ENCODE measurements around the gene ZNF526. TPM values are rescaled to one million over a fixed set of nuclear protein-coding genes. Genes with fewer than 3 reads are reported as not detected.

ZNF526 gene
- total RNA-seq, 1 experiment from 2014 or later: 13.1 TPM

- Histone ChIP-seq H3K27ac (ENCODE audit: low read depth, low read length) (no peak overlapping the region), H3K9me2 (ENCODE audit: insufficient read depth) (no peaks in the 10 kb centered on the region), H3K4me3 (replicated peaks in 1 of 2; ENCODE audit: low read depth in 1 of 2, low read length in 2 of 2) (no peak overlapping the region), H3K79me2 (ENCODE audit: insufficient read depth, low read length) (peaks cover 73% of the 10 kb centered on the region), H3K9ac (ENCODE audit: low read length) (0 out of 2 replicates have a peak overlapping the region, but pooled peaks have one; percentile 10), H4K20me1 (ENCODE audit: insufficient read depth) (no peaks in the 10 kb centered on the region), H3K4me1 (ENCODE audit: control insufficient read depth in 1 of 2, insufficient read depth in 2 of 2, low read length in 2 of 2) (peaks cover 17 to 33% of the 10 kb centered on the region in 2 experiments), H3K9me3 (ENCODE audit: control insufficient read depth in 1 of 2, insufficient read depth in 1 of 2, low read depth in 1 of 2, low read length in 2 of 2) (no peaks in the 10 kb centered on the region), H3K4me2 (ENCODE audit: low read length) (no peak overlapping the region), H3K36me3 (ENCODE audit: control insufficient read depth in 1 of 2, insufficient read depth in 2 of 2, low read length in 2 of 2) (peaks cover 35% of the 10 kb centered on the region in 2 experiments), H3K27me3 (ENCODE audit: insufficient read depth, low read length) (no peaks in the 10 kb centered on the region), H2AFZ (ENCODE audit: low read depth, low read length, poor library complexity, severe bottlenecking) (no peak overlapping the region)
- ChIA-PET RAD21 (ENCODE audit: low non-redundant PET in 1 of 2, low total read pairs in 2 of 2, uncharacterized antibody in 2 of 2, unreplicated experiment in 2 of 2) (no interaction called here), POLR2A (no interaction called here), CTCF (no interaction called here)
- DNase-seq (ENCODE audit: low read depth, low spot score) (no peak), ATAC-seq (no peak)
- TF ChIP-seq ZBTB33 (IDR thresholded peaks at IDR 0.05; ENCODE audit: extremely low read depth, insufficient replicate concordance, low read length) (no peak), YY1 (IDR thresholded peaks at IDR 0.05; ENCODE audit: extremely low read depth, insufficient replicate concordance, low read depth, low read length) (no peak)
- intact Hi-C loops (cut with micrococcal nuclease): no loop called here
- no TSS peak for BruUV-seq (replicated peaks)
Observed at GRCh38 chr19:42214810-42215485, 5.2 kb upstream of the ZNF526 start.

GRCh38 chr19:42216653-42217519 lies 3.2 kb upstream of the ZNF526 start:
- ChIA-PET CTCF (interaction anchor here (0.9 to 1.2 kb wide), 2 partner anchors 26 to 63 kb away, joined by 3 to 4 read pairs; no protein-coding TSS in a partner anchor), POLR2A (interaction anchor here (0.9 to 1.0 kb wide), 2 partner anchors 9 to 26 kb away, joined by 4 to 5 read pairs; partner anchors contain the start of gene GSK3A), RAD21 (ENCODE audit: low non-redundant PET in 1 of 2, low total read pairs in 2 of 2, uncharacterized antibody in 2 of 2, unreplicated experiment in 2 of 2) (no interaction called here)
- Histone ChIP-seq H2AFZ (ENCODE audit: low read depth, low read length, poor library complexity, severe bottlenecking) (no peak overlapping the region), H3K9ac (ENCODE audit: low read length) (peak overlapping the region; percentile 90), H3K9me2 (ENCODE audit: insufficient read depth) (no peaks in the 10 kb centered on the region), H3K9me3 (ENCODE audit: control insufficient read depth in 1 of 2, insufficient read depth in 1 of 2, low read depth in 1 of 2, low read length in 2 of 2) (no peaks in the 10 kb centered on the region), H3K27me3 (ENCODE audit: insufficient read depth, low read length) (no peaks in the 10 kb centered on the region), H3K36me3 (ENCODE audit: control insufficient read depth in 1 of 2, insufficient read depth in 2 of 2, low read length in 2 of 2) (peaks cover 25 to 28% of the 10 kb centered on the region in 2 experiments), H3K4me3 (replicated peaks in 1 of 2; ENCODE audit: low read depth in 1 of 2, low read length in 2 of 2) (peak overlapping the region; percentile 89 to 99), H3K4me1 (ENCODE audit: control insufficient read depth in 1 of 2, insufficient read depth in 2 of 2, low read length in 2 of 2) (peaks cover 17 to 38% of the 10 kb centered on the region in 2 experiments), H3K79me2 (ENCODE audit: insufficient read depth, low read length) (peaks cover 75% of the 10 kb centered on the region), H4K20me1 (ENCODE audit: insufficient read depth) (no peaks in the 10 kb centered on the region), H3K27ac (ENCODE audit: low read depth, low read length) (peak overlapping the region; percentile 91), H3K4me2 (ENCODE audit: low read length) (peak overlapping the region; percentile 90)
- DNase-seq (ENCODE audit: low read depth, low spot score) (no peak), ATAC-seq (peak; percentile 51)
- intact Hi-C loops (cut with micrococcal nuclease): no loop called here
- TSS peak; percentile 19 for BruUV-seq (replicated peaks)
- TF ChIP-seq ZFX (IDR thresholded peaks at IDR 0.05): peak; percentile 60; the same call in 1 of the 2 replicates
- peak; percentile 15 for TF ChIP-seq TCF7L2 (IDR thresholded peaks at IDR 0.05; ENCODE audit: borderline replicate concordance, extremely low read depth, insufficient read depth, insufficient read length)
- peak; percentile 22; the same call in 1 of the 2 replicates for TF ChIP-seq MAX (IDR thresholded peaks at IDR 0.05)
- no peak for TF ChIP-seq REST (IDR thresholded peaks at IDR 0.05; ENCODE audit: low read depth)
